Suprapubic skin (tissue), 4 donors: ENCODE results near the gene SLC49A4. TPM values are rescaled to one million over a fixed set of nuclear protein-coding genes. Genes with fewer than 3 reads are reported as not detected.

Experiments used
- DNase-seq, 2 donors: peaks; one replicate each; pipeline ENCODE4 v3.0.0-alpha.2; 2019; ENCODE audit warnings: low spot score in 2 of 2
- H3K27ac ChIP-seq: fragments of 200-600 bp; sonication (generic); one replicate; pipeline ENCODE4 v1.5.1; 2019
- H3K27me3 ChIP-seq: fragments of 200-600 bp; sonication (generic); one replicate; pipeline ENCODE4 v1.5.1; 2019
- H3K36me3 ChIP-seq: fragments of 200-600 bp; sonication (generic); one replicate; pipeline ENCODE4 v1.5.1; 2019
- H3K4me1 ChIP-seq: fragments of 200-600 bp; sonication (generic); one replicate; pipeline ENCODE4 v1.5.1; 2019
- H3K4me3 ChIP-seq: fragments of 200-600 bp; sonication (generic); one replicate; pipeline ENCODE4 v1.5.1; 2019; ENCODE audit warnings: mild to moderate bottlenecking
- H3K9me3 ChIP-seq: fragments of 200-600 bp; sonication (generic); one replicate; pipeline ENCODE4 v1.5.1; 2019
- CTCF ChIP-seq, 2 donors: fragments of 200-600 bp in 1 of 2; fragments of 450-650 bp in 1 of 2; sonication (generic) in 1 of 2; IDR thresholded peaks; one replicate each; pipeline ENCODE4 v1.5.1; 2016 to 2019; ENCODE audit warnings: antibody characterized with exemption in 2 of 2, mild to moderate bottlenecking in 1 of 2, moderate library complexity in 1 of 2
- EP300 ChIP-seq: sonication (generic); formaldehyde crosslinking; IDR thresholded peaks from one replicate; pipeline ENCODE4 v1.6.1; 2017; ENCODE audit warnings: antibody characterized with exemption
- POLR2A ChIP-seq, 2 donors: fragments of 450-650 bp; IDR thresholded peaks; one replicate each; pipeline ENCODE4 v1.6.1; 2017; ENCODE audit warnings: antibody characterized with exemption in 2 of 2, mild to moderate bottlenecking in 2 of 2, moderate library complexity in 2 of 2
- POLR2AphosphoS5 ChIP-seq, 3 donors: sonication (generic); formaldehyde crosslinking; IDR thresholded peaks; one replicate each; pipeline ENCODE4 v1.6.1; 2017; ENCODE audit warnings: antibody characterized with exemption in 3 of 3
- WGBS: methylation state at CpG from one replicate; pipeline ENCODE4 v1.1.5; 2018; 5-methylcytosine and 5-hydroxymethylcytosine counted together
- total RNA-seq, 4 donors: library from RNA; depleted of rRNA; stranded (reverse); fragments of >200 nt; gene quantifications; one replicate each; pipeline ENCODE4 v1.1.0, GENCODE V29; 2016

SLC49A4 gene
- total RNA-seq, 4 donors from 2014 or later, result 20.9 to 34.0 (median 32.1) TPM

- no peak for TF ChIP-seq CTCF (IDR thresholded peaks at IDR 0.05)
- TF ChIP-seq POLR2A (IDR thresholded peaks at IDR 0.05), result no peak
- no peak for TF ChIP-seq POLR2AphosphoS5 (IDR thresholded peaks at IDR 0.05)
- no peak for TF ChIP-seq EP300
- peaks cover 12% of the 10 kb centered on the region for H3K4me1 ChIP-seq
- no peaks in the 10 kb centered on the region for H3K27me3 ChIP-seq
- no peaks in the 10 kb centered on the region for H3K9me3 ChIP-seq
- no peak overlapping the region for H3K4me3 ChIP-seq
- no peak for DNase-seq
- 86% methylated on average over 1 of the region's 1 CpG for WGBS
- H3K27ac ChIP-seq, result no peak overlapping the region
- H3K36me3 ChIP-seq, result no peaks in the 10 kb centered on the region
Measured at GRCh38 chr3:122786066-122786465, 8.8 kb upstream of the SLC49A4 start.

- Histone ChIP-seq H3K4me3 (no peak overlapping the region), H3K27ac (no peak overlapping the region), H3K27me3 (no peaks in the 10 kb centered on the region), H3K9me3 (no peaks in the 10 kb centered on the region), H3K36me3 (no peaks in the 10 kb centered on the region), H3K4me1 (peaks cover 21% of the 10 kb centered on the region)
- TF ChIP-seq EP300 (no peak), CTCF (IDR thresholded peaks at IDR 0.05) (no peak), POLR2A (IDR thresholded peaks at IDR 0.05) (no peak), POLR2AphosphoS5 (IDR thresholded peaks at IDR 0.05) (no peak)
- WGBS, result 92% methylated on average over 2 of the region's 2 CpGs
- no peak for DNase-seq
Measured at GRCh38 chr3:122787872-122788271, 7.0 kb upstream of the SLC49A4 start.

GRCh38 chr3:122789585-122790273 lies 5.1 kb upstream of the SLC49A4 start:
- TF ChIP-seq POLR2A (IDR thresholded peaks at IDR 0.05), result no peak
- Histone ChIP-seq H3K36me3 (no peaks in the 10 kb centered on the region), H3K4me1 (peaks cover 32% of the 10 kb centered on the region), H3K27ac (peak overlapping the region; percentile 34), H3K9me3 (no peaks in the 10 kb centered on the region), H3K4me3 (no peak overlapping the region), H3K27me3 (no peaks in the 10 kb centered on the region)
- WGBS, result 61% methylated on average over 11 of the region's 11 CpGs
- no peak for DNase-seq

GRCh38 chr3:122793568-122794416 lies 1.1 kb upstream of the SLC49A4 start, which contains the start of gene HSPBAP1:
Gene HSPBAP1, minus strand, starts transcription at chr3:122793831. Its CDS starts 151 bp downstream, at chr3:122793680.
- Histone ChIP-seq H3K9me3 (no peaks in the 10 kb centered on the region), H3K27ac (peak within 1 kb of the TSS; percentile 97), H3K27me3 (no peaks in the 10 kb centered on the region), H3K4me3 (peak within 1 kb of the TSS; percentile 90), H3K36me3 (no peaks in the 10 kb centered on the region), H3K4me1 (peaks cover 54% of the 10 kb centered on the region)
- DNase-seq, result peak; percentile 96 to 98
- whole genome bisulfite sequencing, result under 1% methylated on average over 38 of the region's 46 CpGs
- TF ChIP-seq POLR2A (IDR thresholded peaks at IDR 0.05) (no peak), EP300 (no peak), CTCF (IDR thresholded peaks at IDR 0.05) (no peak), POLR2AphosphoS5 (IDR thresholded peaks at IDR 0.05) (peak in 1 of 3 donors; percentile 42)

- no peak for DNase-seq
- TF ChIP-seq CTCF (IDR thresholded peaks at IDR 0.05) (no peak), POLR2AphosphoS5 (IDR thresholded peaks at IDR 0.05) (no peak), POLR2A (IDR thresholded peaks at IDR 0.05) (no peak), EP300 (no peak)
Measured at GRCh38 chr3:122794483-122794778, 438 bp upstream of the SLC49A4 start.

More at GRCh38 chr3:122794483-122794778, 438 bp upstream of the SLC49A4 start:
- Histone ChIP-seq H3K4me1 (peaks cover 49% of the 10 kb centered on the region), H3K27ac (peak overlapping the region; percentile 97), H3K4me3 (peak overlapping the region; percentile 90), H3K9me3 (no peaks in the 10 kb centered on the region), H3K36me3 (no peaks in the 10 kb centered on the region), H3K27me3 (no peaks in the 10 kb centered on the region)
- 1% methylated on average over 6 of the region's 6 CpGs for WGBS
